Measurements from ENCODE around the gene GALNT10. TPM values are rescaled to one million over a fixed set of nuclear protein-coding genes. Genes with fewer than 3 reads are reported as not detected.

GALNT10 gene
- total RNA-seq, 1 experiment from 2014 or later, result 33.2 TPM

- no peak for DNase-seq (ENCODE audit: low spot score)
Measured at GRCh38 chr5:154377754-154378533, 187.4 kb downstream of the GALNT10 start.

GRCh38 chr5:154380263-154380662 is 189.7 kb downstream of the GALNT10 start:
- no peak for DNase-seq (ENCODE audit: low spot score)

- DNase-seq (ENCODE audit: low spot score), result no peak
Measured at GRCh38 chr5:154384480-154385235, 194.1 kb downstream of the GALNT10 start.

GRCh38 chr5:154385236-154385512 is 194.6 kb downstream of the GALNT10 start:
- no peak for DNase-seq (ENCODE audit: low spot score)

GRCh38 chr5:154386952-154387629 is 196.6 kb downstream of the GALNT10 start:
- DNase-seq (ENCODE audit: low spot score), result no peak

GRCh38 chr5:154388842-154389241 is 198.3 kb downstream of the GALNT10 start:
- no peak for DNase-seq (ENCODE audit: low spot score)

GRCh38 chr5:154390096-154390495 is 199.6 kb downstream of the GALNT10 start:
- DNase-seq (ENCODE audit: low spot score), result no peak

GRCh38 chr5:154390746-154391359 is 200.3 kb downstream of the GALNT10 start:
- no peak for DNase-seq (ENCODE audit: low spot score)

GRCh38 chr5:154391788-154392187 is 201.3 kb downstream of the GALNT10 start:
- no peak for DNase-seq (ENCODE audit: low spot score)

GRCh38 chr5:154393850-154394249 is 203.3 kb downstream of the GALNT10 start:
- no peak for DNase-seq (ENCODE audit: low spot score)

GRCh38 chr5:154394307-154394706 is 203.8 kb downstream of the GALNT10 start:
- no peak for DNase-seq (ENCODE audit: low spot score)

GRCh38 chr5:154395407-154396106 is 205.0 kb downstream of the GALNT10 start:
- no peak for DNase-seq (ENCODE audit: low spot score)

GRCh38 chr5:154396128-154396527 is 205.6 kb downstream of the GALNT10 start:
- DNase-seq (ENCODE audit: low spot score), result no peak

- DNase-seq (ENCODE audit: low spot score), result no peak
Measured at GRCh38 chr5:154397652-154398406, 207.3 kb downstream of the GALNT10 start.

- no peak for DNase-seq (ENCODE audit: low spot score)
Measured at GRCh38 chr5:154400678-154401077, 210.1 kb downstream of the GALNT10 start.

GRCh38 chr5:154401355-154401754 is 210.8 kb downstream of the GALNT10 start:
- DNase-seq (ENCODE audit: low spot score), result no peak

- no peak for DNase-seq (ENCODE audit: low spot score)
Measured at GRCh38 chr5:154401931-154402330, 211.4 kb downstream of the GALNT10 start.

- DNase-seq (ENCODE audit: low spot score), result no peak
Measured at GRCh38 chr5:154402611-154403010, 212.1 kb downstream of the GALNT10 start.

GRCh38 chr5:154403234-154403633 is 212.7 kb downstream of the GALNT10 start:
- no peak for DNase-seq (ENCODE audit: low spot score)

GRCh38 chr5:154403776-154404387 is 213.3 kb downstream of the GALNT10 start:
- DNase-seq (ENCODE audit: low spot score), result no peak

All from H4 (cell line).